IPS-20b (cell line): ENCODE data around the gene GPAM.

Experiments
- H3K27ac ChIP-seq: one replicate; pipeline ENCODE4 v1.5.1; 2013; ENCODE audit warnings: low read length
- H3K27me3 ChIP-seq: 2 replicates; pipeline ENCODE4 v1.6.1; 2013; ENCODE audit warnings: mild to moderate bottlenecking, low read length, inconsistent platforms; ENCODE audit not compliant: insufficient read depth
- H3K36me3 ChIP-seq: 2 replicates; pipeline ENCODE4 v1.6.1; 2013; ENCODE audit warnings: low read depth, mild to moderate bottlenecking, inconsistent platforms, low read length, moderate library complexity; ENCODE audit not compliant: insufficient read depth
- H3K4me1 ChIP-seq: 2 replicates; pipeline ENCODE4 v1.6.1; 2013; ENCODE audit warnings: mild to moderate bottlenecking, control low read depth, inconsistent platforms, low read length, moderate library complexity; ENCODE audit not compliant: insufficient read depth
- H3K4me3 ChIP-seq: 2 replicates; pipeline ENCODE4 v1.5.1; 2013; ENCODE audit warnings: mild to moderate bottlenecking, low read length, inconsistent platforms
- H3K9ac ChIP-seq: 2 replicates; pipeline ENCODE4 v1.6.1; 2013; ENCODE audit warnings: low read depth, mild to moderate bottlenecking, inconsistent platforms, low read length, moderate library complexity
- H3K9me3 ChIP-seq: 2 replicates; pipeline ENCODE4 v1.6.1; 2013; ENCODE audit warnings: mild to moderate bottlenecking, low read depth, low read length, inconsistent platforms; ENCODE audit not compliant: insufficient read depth

GPAM gene

DNA sequence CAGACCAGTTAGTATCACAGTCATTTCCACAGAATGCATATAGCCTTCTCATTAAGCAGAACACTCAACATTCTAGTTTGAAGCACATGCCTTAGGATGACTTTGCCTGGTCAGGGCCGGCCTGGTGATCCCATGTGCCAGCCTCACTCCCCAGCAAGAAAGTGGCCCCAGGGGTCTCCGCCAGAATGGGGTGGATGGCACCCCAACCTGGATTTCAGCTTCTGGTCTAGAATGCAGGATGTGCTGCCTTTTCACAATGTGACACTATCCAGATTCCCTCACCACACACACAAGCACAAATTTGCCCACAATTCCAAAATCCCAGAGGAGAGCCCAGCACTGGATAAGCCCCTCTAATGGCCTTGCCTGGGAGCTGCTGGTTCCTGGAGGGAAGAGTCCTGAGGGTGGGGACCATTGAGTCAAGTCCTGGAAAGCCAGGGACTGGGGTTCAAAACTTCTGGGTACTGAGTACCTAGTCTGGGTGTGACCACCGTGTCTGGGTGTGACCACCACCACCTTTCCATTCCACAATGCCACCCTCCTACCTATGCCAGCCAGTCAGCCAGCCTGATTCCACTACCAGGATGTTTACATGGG, 41.5 kb upstream of the GPAM start:
- Histone ChIP-seq H3K9me3 (peaks cover 14% of the 10 kb centered on the region), H3K9ac (no peak overlapping the region), H3K4me3 (no peak overlapping the region), H3K27ac (no peak overlapping the region), H3K27me3 (no peaks in the 10 kb centered on the region), H3K36me3 (no peaks in the 10 kb centered on the region), H3K4me1 (no peaks in the 10 kb centered on the region)

DNA sequence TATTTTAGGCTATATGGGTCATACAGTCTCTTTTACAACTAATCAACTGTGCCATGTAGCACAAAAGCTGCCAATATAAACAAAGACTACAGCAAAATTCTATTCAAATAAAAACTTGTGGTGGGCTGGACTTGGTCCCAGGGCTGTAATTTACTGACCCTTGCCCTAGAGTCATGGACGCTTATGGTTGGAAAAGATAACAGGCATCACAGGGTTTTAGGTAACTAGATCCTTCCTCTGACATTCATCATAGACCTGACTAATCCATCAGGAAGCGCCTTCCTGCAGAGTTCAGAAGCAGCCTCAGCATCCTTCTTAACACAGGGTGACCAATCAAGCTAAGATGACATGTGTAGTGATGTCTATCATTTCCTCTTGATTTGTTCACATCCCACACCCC, 40.2 kb upstream of the GPAM start:
- no peaks in the 10 kb centered on the region for H3K36me3 ChIP-seq
- H3K4me1 ChIP-seq, result no peaks in the 10 kb centered on the region
- no peak overlapping the region for H3K9ac ChIP-seq
- peaks cover 14% of the 10 kb centered on the region for H3K9me3 ChIP-seq
- no peaks in the 10 kb centered on the region for H3K27me3 ChIP-seq
- no peak overlapping the region for H3K27ac ChIP-seq
- no peak overlapping the region for H3K4me3 ChIP-seq

DNA sequence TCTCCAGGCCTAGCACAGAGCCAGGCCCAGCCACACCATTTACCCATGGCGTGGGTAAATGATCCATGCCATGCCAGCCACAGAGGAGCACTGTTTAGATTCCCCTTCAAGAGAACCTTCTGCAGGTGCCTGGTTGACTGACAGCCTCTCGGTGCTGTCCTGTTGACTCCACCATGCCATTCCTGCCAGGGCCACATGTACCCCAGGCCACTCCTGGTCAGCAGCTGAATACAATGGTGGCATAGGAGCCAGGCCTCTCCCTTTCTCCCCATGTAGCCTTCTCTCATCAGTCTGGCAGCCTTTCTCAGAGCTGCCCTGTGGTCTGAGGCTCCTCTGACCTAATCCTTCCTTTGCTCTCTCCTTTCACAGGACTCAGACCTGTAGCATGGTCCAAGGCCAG, 39.2 kb upstream of the GPAM start:
- Histone ChIP-seq H3K4me3 (no peak overlapping the region), H3K27me3 (no peaks in the 10 kb centered on the region), H3K4me1 (no peaks in the 10 kb centered on the region), H3K9me3 (peaks cover 14% of the 10 kb centered on the region), H3K36me3 (no peaks in the 10 kb centered on the region), H3K27ac (no peak overlapping the region), H3K9ac (no peak overlapping the region)

DNA sequence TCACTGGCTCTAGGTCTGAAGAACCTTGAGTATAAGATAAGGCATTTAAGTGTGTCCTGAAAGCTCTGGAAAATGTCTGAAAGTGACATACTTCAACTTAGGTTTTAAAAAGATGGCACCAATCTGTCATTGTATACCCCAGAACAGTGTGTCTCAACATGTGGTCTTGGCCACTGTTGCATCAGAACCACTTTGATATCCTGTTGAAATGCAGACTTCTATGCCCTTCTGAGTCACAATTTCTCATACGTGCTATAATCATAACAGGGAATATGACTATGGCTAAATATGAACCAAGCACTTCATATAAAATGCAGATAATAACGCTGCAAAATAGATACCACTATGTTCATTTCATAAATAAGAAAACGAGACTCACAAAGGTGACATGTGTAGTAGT, 38.0 kb upstream of the GPAM start:
- Histone ChIP-seq H3K36me3 (no peaks in the 10 kb centered on the region), H3K27ac (no peak overlapping the region), H3K27me3 (no peaks in the 10 kb centered on the region), H3K4me3 (no peak overlapping the region), H3K9ac (no peak overlapping the region), H3K4me1 (no peaks in the 10 kb centered on the region), H3K9me3 (peaks cover 8% of the 10 kb centered on the region)

DNA sequence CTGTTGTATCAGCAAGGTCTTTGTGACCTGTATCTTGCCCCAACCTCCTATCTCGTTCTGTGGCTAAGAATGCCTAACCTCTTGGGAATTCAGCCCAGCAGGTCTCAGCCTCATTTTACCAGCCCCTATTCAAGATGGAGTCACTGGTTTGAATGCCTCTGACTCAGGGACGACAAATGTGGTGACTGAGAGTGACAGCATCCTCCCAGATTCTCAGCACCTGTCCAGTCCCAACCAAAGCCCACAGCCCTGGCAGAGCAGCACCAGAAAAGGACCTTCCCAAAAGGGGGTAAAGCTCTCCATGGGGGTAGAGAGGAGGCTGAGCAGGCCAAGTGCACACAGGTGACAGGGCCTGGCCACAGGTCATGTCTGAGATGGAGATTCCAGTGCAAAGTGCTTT, 35.4 kb upstream of the GPAM start:
- H3K9ac ChIP-seq, result no peak overlapping the region
- no peaks in the 10 kb centered on the region for H3K36me3 ChIP-seq
- H3K27me3 ChIP-seq, result no peaks in the 10 kb centered on the region
- H3K9me3 ChIP-seq, result no peaks in the 10 kb centered on the region; the same call in 1 of the 2 replicates
- H3K4me3 ChIP-seq, result no peak overlapping the region
- no peak overlapping the region for H3K27ac ChIP-seq
- H3K4me1 ChIP-seq, result no peaks in the 10 kb centered on the region

DNA sequence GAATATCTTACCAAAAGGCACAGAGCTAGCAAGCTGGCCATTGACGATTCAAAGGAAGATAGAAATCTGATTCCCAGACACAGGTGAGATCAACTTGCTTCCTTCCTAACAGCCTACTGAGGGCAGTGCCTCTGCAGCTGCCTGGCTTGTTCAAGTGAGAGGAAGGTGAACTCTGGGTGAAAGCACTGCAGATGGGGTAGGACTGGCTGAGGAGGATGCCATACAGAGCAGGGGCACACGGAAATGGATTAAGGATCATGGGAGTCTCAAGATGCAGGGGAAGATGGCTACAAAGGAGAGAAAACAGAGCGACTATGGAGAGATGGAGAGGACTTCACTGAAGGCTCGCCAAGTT, 34.4 kb upstream of the GPAM start:
- Histone ChIP-seq H3K4me3 (no peak overlapping the region), H3K9ac (no peak overlapping the region), H3K9me3 (no peaks in the 10 kb centered on the region; the same call in 1 of the 2 replicates), H3K4me1 (no peaks in the 10 kb centered on the region), H3K36me3 (no peaks in the 10 kb centered on the region), H3K27me3 (no peaks in the 10 kb centered on the region), H3K27ac (no peak overlapping the region)

DNA sequence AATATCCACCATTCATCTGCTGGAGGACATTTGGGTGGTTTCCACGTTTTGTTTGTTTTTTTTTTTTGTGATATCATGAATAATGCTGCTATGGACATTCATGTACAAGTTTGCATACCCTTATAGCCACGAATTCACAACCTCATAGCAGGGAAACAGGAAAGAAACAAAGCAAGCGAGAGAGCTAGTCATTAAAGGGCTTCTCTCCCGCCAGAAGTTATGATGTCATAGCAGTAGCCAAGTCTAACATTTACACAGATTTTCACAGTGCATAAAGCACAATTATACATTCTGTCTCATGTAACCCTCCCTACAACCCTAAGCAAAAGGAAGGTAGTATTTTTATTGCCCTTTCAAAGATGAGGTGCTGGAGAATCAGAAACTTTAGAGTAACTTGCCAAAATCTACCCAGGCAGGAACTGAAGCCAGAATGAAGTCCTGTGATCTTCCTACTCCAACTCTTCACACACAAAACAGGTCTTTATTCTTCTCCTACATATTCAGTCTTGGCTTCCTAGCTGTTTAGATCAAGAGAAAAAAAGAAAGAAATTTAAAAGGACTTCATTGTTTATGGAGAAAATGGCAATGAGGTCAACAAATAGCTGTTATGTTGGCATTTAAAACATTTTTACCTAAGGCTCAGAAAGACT, 33.9 kb upstream of the GPAM start:
- no peaks in the 10 kb centered on the region; the same call in 1 of the 2 replicates for H3K9me3 ChIP-seq
- no peak overlapping the region for H3K4me3 ChIP-seq
- H3K36me3 ChIP-seq, result no peaks in the 10 kb centered on the region
- H3K27ac ChIP-seq, result no peak overlapping the region
- no peaks in the 10 kb centered on the region for H3K4me1 ChIP-seq
- H3K9ac ChIP-seq, result no peak overlapping the region
- no peaks in the 10 kb centered on the region for H3K27me3 ChIP-seq

DNA sequence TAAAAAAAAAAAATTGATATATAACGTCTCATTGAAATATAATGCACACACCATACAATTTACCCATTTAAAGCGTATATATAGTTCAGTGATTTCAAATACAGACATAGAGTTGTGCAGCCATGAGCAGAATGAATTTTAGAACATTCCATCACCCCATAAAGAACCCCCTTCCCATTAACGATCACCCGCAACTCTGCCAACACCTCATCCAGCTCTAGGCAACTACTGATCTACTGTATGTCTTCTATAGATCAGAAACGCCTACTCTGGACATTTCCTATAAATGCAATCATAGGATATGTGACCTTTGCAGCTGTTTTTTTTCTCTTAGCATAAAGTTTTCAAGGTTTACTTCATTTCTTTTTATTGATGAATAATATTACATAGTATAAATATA, 33.4 kb upstream of the GPAM start:
- no peaks in the 10 kb centered on the region for H3K27me3 ChIP-seq
- H3K27ac ChIP-seq, result no peak overlapping the region
- no peak overlapping the region for H3K9ac ChIP-seq
- no peaks in the 10 kb centered on the region for H3K36me3 ChIP-seq
- H3K4me1 ChIP-seq, result no peaks in the 10 kb centered on the region
- H3K4me3 ChIP-seq, result no peak overlapping the region
- H3K9me3 ChIP-seq, result no peaks in the 10 kb centered on the region; the same call in 1 of the 2 replicates

DNA sequence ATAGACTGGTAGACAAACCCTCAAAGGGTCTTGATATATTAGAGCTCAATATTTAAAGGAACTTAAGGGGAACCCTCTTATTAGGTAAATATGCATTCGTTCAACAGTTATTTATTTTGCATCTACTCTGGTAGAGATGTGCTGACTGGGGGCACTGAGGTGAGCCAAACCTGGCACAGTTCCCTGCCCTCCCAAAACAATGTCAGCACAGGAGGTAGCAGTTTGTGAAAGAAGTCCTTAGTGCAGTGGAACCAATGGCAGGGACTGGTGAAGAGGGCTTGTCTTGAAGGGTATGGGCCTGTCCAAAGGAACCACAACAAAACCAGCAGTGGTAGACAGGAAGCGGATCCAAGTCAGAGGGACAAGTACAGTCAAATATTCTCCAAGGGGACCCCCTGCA, 32.6 kb upstream of the GPAM start:
- Histone ChIP-seq H3K9me3 (no peaks in the 10 kb centered on the region; the same call in 1 of the 2 replicates), H3K4me3 (no peak overlapping the region), H3K9ac (no peak overlapping the region), H3K36me3 (no peaks in the 10 kb centered on the region), H3K27me3 (no peaks in the 10 kb centered on the region), H3K27ac (no peak overlapping the region), H3K4me1 (no peaks in the 10 kb centered on the region)

DNA sequence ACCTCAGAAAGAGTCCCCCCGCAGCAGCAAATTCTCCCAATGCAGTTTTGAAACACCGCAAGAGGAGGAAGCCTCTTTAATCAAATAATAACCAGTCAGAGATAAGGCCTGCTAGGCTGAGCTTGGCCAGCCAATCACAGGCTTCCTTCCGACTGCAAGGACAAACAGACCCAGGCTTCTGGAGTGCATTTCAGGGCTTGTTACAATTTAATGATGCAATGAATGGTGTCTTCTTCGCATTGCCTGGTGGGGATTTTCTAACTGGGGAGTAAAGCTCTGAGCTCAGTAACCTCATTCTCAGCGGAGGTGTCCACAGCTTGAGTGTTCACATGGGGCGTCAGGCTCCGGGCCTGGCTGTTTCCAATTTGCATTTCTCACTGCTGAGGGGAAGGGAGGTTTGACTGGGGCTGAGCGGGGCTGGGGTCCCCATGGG, 31.8 kb upstream of the GPAM start:
- Histone ChIP-seq H3K4me1 (no peaks in the 10 kb centered on the region), H3K27me3 (no peaks in the 10 kb centered on the region), H3K27ac (no peak overlapping the region), H3K4me3 (no peak overlapping the region), H3K9ac (no peak overlapping the region), H3K36me3 (no peaks in the 10 kb centered on the region), H3K9me3 (no peaks in the 10 kb centered on the region; the same call in 1 of the 2 replicates)

DNA sequence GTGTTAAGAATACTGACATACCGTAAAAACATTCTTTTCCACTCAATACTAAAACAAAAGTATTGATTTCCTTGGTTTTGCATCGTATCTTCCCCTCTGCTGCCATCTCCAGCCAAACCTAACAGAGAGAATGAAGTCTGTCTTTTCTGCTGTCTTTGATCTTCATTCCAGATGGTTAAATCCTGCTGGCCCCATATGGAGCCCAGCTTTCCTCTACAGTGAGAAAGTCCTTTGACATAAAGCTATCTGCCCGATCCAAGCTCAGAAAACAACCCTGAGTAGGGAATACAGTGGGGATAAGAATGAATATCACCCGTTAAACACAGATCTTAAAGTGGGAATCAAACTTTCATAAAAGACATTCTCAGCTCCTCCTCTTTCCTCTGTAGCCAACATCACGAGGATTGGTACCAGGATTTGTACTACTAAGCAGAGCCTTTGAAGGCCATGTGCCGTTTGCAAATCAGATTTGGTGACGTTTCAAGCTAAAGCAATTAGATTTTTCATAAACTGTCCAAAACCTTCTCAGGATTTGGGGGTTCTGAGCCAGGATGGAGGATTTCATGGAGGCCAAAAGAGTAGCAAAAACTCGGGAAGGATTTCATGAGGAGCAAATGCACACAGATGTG, 30.8 kb upstream of the GPAM start:
- H3K36me3 ChIP-seq, result no peaks in the 10 kb centered on the region
- H3K27me3 ChIP-seq, result no peaks in the 10 kb centered on the region
- H3K9ac ChIP-seq, result no peak overlapping the region
- no peaks in the 10 kb centered on the region for H3K4me1 ChIP-seq
- no peak overlapping the region for H3K27ac ChIP-seq
- no peak overlapping the region for H3K4me3 ChIP-seq
- no peaks in the 10 kb centered on the region for H3K9me3 ChIP-seq

DNA sequence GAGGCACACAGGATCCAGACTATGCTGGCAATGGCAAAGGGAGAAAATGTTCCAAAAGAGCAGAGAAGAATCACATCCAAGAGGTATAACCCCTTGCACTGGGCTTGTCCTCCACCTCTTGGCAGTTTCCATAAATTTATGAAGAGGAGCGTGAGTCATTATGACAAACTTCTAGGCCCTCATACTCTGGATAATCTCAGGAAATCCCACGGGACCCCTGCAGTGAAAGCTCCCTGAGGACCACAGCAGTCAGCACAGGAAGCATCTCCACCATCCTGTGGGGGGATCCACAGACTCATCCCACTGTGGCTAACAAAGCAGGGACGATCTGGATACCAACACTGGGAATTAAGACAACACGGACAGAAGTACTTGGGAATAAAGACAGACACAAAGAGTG, 30.3 kb upstream of the GPAM start:
- H3K4me1 ChIP-seq, result no peaks in the 10 kb centered on the region
- no peaks in the 10 kb centered on the region for H3K27me3 ChIP-seq
- no peak overlapping the region for H3K9ac ChIP-seq
- H3K36me3 ChIP-seq, result no peaks in the 10 kb centered on the region
- no peaks in the 10 kb centered on the region for H3K9me3 ChIP-seq
- H3K27ac ChIP-seq, result no peak overlapping the region
- H3K4me3 ChIP-seq, result no peak overlapping the region
